HG02970 (cell line): ENCODE data around the gene UBE2U.
"Not testable (repeated sequence)": the region's sequence is repeated elsewhere in the genome, so short reads cannot be mapped to it uniquely, and the experiment has no call there.

Experiments used
- ATAC-seq: cut with Tn5 transposase; IDR thresholded peaks from one replicate; pipeline ENCODE4 v1.9.1; 2021; ENCODE audit warnings: mild to moderate bottlenecking, moderate library complexity, moderate number of reproducible peaks; ENCODE audit not compliant: unreplicated experiment, low FRiP score

Gene UBE2U

GRCh38 chr1:64186898-64187280 lies 16.5 kb upstream of the UBE2U start:
- no peak for ATAC-seq

DNA sequence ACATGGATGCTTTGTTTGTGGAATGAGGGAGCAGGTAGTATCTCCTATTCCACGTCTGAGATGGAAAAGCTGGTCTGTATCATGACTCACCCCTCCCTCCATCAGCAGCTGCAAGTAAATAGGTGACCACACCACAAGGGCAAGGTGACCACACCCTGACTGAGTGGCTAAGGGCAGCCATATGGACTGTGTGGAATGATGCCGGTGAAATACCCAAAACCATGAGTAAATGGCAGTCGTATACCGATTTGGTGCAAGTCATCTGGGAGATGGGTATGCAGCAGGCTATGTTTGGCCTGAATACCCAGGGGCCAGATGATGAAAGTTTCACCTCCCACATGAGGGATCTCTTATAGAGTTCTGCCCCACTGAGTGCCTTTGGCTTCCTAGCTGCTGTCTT lies 15.8 kb upstream of the UBE2U start:
- no peak for ATAC-seq

- no peak for ATAC-seq
These were observed 11.1 kb upstream of the UBE2U start for GRCh38 chr1:64192290-64192689.

- ATAC-seq = no peak
These were observed 9.0 kb upstream of the UBE2U start for GRCh38 chr1:64194168-64195080.

GRCh38 chr1:64195081-64195395 lies 8.4 kb upstream of the UBE2U start:
- no peak for ATAC-seq

DNA sequence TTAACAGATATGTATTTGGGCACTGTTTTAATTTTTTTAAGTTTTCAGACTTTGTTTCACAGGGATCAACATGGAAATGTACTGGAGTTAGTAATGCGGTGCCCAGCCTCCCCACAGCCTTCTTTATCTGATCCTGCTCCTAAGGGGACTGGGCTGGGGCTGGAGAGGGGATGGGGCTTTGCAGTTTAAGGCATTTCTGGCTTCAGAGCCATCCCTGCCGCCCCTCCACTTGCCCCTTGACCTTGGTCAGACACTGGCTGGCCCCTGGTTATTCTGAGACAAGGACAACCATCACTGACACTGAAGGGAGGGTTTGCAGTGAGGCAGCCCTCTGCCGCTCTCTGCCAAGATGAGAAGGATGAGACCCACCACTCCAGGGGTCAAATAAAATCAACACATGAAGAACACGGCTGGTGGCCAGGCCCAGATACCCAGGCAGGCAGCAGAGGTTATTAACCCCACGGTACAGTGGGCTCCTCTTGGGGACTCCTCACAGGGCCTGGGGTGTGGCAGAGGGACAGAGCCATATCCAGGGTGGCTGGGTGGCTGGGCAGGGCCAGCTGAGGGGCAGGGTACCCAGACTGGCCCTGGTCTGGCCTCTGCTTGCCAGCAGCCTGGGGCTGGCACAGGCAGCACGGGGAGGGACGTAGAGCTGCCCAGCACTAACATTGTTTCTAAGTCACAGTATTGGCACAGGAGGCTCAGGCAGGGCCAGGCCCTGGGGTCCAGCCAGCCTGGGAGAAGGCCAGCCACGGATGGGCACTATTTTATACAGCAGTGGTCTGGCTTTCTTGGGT lies 7.2 kb upstream of the UBE2U start:
- no peak for ATAC-seq

- no peak for ATAC-seq
These were observed 6.3 kb upstream of the UBE2U start for GRCh38 chr1:64197076-64197475.

DNA sequence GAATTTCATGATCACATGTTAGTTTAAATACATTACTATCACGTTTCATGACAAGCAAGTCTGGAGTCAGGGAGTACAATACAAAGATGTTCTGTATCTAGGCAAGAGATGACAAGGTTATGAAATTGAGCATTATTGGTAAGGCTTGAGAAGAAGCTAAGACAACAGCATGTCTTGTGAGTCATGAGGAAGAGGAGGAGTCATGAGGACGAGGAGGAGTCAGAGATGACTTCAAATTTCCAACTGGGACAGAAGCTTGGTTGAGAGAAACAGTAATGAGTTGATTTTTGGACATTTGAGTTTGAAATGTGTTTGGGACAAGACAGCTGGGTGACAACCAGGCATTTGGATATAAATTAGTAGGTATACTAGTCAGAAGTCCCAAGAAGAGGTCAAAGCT lies 4.3 kb upstream of the UBE2U start:
- ATAC-seq = no peak

- no peak for ATAC-seq
These were observed 3.4 kb upstream of the UBE2U start for GRCh38 chr1:64200064-64200463.

- ATAC-seq = no peak
These were observed 5.8 kb downstream of the UBE2U start for GRCh38 chr1:64209221-64209620.

GRCh38 chr1:64212031-64212430 lies 8.6 kb downstream of the UBE2U start:
- ATAC-seq = no peak

DNA sequence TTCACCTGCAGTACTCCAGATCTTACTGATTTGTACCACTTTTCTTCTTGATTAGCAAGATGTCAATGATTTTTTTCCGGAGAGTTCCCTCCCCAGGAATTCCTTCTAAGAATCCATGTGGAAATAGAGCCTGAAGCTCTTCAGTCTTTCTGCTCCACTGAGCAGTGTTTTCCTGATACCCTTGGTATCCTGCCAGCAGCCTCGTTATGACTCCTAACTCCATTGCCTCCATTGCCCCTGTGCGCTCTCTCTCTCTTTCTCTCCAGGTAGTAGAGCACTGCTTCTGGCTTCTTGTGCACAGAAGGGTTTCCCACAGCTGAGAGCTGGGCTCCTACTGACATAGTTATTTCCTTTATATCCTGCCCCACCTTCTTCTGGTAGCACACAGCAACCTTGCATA lies 12.2 kb downstream of the UBE2U start:
- ATAC-seq = no peak

GRCh38 chr1:64220241-64220640 lies 16.8 kb downstream of the UBE2U start:
- no peak for ATAC-seq

DNA sequence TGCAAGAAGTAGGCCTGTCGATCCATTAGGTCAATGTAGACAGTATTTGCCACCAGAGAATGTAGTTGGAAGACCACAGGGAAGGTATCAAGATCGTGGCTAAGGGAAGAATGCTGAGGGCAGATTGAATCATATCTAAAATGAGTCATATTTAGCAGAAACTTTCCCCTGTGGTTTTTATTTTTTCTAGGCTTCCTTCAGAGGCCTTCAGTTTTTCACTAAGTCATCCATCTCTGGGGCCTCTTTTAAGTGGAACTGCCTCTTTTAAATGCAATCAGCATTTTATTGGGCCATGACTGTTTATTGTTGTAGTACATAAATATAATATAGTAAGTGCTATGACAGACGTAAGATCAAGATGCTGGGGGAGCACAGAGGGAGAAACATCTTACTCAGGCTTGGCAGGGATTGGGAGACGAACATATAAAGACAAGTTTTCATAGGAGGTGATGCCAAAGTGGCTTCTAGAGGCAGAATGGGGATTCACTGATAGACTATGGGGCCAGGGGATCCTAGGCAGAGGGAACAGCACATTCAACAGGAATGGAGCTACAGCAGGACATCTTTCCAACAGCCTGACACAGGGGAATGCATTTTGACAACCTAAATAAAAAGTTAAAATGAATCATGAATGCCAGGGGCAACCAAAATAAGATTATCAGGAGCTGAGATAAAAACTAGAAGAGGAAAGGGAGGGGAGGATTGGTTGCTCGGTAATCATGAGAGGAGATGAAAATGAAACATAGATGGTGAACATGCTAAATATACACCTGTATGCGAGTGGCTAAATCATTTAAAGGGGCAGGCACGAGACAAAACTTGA lies 20.1 kb downstream of the UBE2U start:
- ATAC-seq = no peak

GRCh38 chr1:64224236-64224635 lies 20.8 kb downstream of the UBE2U start:
- ATAC-seq = not testable (repeated sequence)

DNA sequence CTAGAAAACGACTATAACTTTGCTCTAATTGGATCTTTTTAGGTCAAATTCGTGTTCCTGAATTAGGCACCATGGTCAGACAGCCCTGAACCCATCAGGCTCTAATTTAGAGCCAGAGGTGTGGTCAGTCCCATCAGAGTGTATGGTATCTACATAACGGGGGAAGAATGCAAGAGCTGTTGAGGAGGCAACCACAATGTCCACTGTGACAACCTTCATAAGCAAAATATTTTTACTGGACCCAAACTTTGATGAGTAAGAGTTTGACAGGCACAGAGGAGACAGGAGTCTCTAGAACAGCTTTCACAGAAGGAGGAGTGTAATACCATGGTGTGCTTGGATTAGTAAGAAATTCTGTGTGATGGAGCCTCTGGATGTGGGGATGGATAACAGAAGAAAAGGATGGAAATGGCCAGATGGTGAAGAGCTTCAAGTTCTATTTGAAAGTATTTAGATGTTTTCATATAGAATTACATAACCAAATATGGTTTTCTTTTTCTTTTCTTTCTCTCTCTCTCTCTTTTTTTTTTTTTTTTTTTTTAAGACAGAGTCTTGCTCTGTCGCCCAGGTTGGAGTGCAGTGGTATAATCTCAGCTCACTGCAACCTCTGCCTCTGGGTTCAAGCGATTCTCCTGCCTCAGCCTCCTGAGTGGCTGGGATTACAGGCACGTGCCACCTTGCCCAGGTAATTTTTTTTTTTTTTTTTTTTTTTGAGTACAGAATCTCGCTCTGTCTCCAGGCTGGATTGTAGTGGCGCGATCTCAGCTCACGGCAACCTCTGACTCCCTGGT lies 24.9 kb downstream of the UBE2U start:
- no peak for ATAC-seq

DNA sequence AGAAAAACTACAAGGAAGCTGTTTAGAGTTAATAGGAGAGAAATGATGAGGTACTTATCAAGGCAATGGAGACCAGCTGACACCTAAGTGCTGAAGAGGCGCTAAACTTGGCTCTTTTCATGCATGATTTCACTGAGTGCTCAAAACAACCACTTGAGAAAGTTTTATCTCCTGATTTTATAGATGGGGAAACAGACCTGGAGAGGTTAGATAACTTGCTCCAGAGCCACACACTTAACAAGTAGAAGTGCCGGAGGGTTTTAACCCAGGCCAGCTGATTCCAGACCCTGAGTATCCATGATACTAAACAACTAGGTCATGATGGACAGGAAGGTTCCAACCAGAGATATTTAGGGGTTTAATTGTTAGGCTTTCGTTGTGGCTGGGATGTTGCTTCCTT lies 25.9 kb downstream of the UBE2U start:
- ATAC-seq = no peak

DNA sequence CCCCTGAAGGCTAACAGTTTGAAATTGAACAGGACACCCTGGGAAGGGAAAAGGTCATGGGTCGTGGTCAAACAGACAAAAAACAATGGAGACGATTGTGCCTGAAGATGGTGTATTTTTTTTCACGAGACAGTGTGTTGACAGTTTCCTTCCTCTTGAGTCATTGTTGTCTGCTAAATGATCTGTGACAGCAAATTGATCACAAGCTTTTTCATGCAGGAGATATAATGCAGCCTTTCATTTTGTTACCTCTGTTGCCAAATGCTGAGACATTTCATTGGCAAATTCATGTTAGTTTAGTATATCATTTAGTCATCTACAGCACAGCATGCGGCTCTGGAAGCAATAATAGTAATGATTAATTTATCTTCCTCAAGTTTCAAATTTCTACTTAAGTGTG lies 27.7 kb downstream of the UBE2U start:
- ATAC-seq = no peak

GRCh38 chr1:64231654-64232053 lies 28.2 kb downstream of the UBE2U start:
- no peak for ATAC-seq

GRCh38 chr1:64234714-64235113 lies 31.3 kb downstream of the UBE2U start:
- ATAC-seq = no peak
